WERI-Rb-1 (cell line): Measurements from ENCODE around the gene GAST.

ENCODE experiments used
- DNase-seq: peaks from one replicate; pipeline ENCODE4 v3.0.0-alpha.2; 2020
- H3K27ac ChIP-seq: fragments of 250-450 bp; sonication (Bioruptor Pico); 2 replicates; pipeline ENCODE4 v1.5.1; 2020; ENCODE audit warnings: mild to moderate bottlenecking, moderate library complexity
- H3K27me3 ChIP-seq: fragments of 250-450 bp; sonication (Bioruptor Pico); 2 replicates; pipeline ENCODE4 v1.5.1; 2021; ENCODE audit warnings: mild to moderate bottlenecking, low read depth, moderate library complexity; ENCODE audit not compliant: insufficient read depth, severe bottlenecking
- H3K36me3 ChIP-seq: fragments of 250-450 bp; sonication (Bioruptor Pico); 2 replicates; pipeline ENCODE4 v1.5.1; 2020; ENCODE audit warnings: mild to moderate bottlenecking, moderate library complexity
- H3K4me3 ChIP-seq: 2 replicates; pipeline ENCODE4 v1.5.1; 2011; ENCODE audit warnings: low read depth, mild to moderate bottlenecking, control low read depth, low read length
- H3K9me3 ChIP-seq: fragments of 250-450 bp; sonication (Bioruptor Pico); 2 replicates; pipeline ENCODE4 v1.5.1; 2021; ENCODE audit warnings: mild to moderate bottlenecking, moderate library complexity; ENCODE audit not compliant: severe bottlenecking
- TF ChIP-seq, protein P1 (sequence below): IDR thresholded peaks from 2 replicates; pipeline ENCODE4 v1.5.1; 2011; ENCODE audit warnings: low read depth, mild to moderate bottlenecking, control low read depth, inconsistent platforms, low read length

The GAST gene

DNA sequence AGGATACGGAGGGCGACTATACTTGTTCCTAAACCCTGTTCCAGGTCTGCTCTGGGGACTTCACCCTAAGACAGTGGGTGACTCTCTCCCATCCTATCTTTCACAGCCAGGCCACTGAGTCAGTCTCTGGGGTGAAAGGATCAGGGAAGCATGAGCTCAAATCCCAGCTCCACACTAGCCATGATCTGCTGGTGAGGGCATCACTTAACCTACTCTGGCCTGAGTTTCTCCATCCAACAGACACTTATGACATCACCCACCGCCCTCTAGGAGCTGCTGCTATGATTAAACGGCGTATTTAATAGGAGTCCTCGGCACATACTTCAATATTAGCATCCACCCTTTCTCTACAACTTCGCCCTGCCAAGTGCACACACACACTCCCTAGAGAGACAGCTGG is 10.1 kb downstream of the GAST start:
- DNase-seq, result no peak
- peaks cover 6% of the 10 kb centered on the region for H3K9me3 ChIP-seq
- no peak overlapping the region for H3K27ac ChIP-seq
- peaks cover 12% of the 10 kb centered on the region for H3K36me3 ChIP-seq
- TF ChIP-seq, protein P1, sequence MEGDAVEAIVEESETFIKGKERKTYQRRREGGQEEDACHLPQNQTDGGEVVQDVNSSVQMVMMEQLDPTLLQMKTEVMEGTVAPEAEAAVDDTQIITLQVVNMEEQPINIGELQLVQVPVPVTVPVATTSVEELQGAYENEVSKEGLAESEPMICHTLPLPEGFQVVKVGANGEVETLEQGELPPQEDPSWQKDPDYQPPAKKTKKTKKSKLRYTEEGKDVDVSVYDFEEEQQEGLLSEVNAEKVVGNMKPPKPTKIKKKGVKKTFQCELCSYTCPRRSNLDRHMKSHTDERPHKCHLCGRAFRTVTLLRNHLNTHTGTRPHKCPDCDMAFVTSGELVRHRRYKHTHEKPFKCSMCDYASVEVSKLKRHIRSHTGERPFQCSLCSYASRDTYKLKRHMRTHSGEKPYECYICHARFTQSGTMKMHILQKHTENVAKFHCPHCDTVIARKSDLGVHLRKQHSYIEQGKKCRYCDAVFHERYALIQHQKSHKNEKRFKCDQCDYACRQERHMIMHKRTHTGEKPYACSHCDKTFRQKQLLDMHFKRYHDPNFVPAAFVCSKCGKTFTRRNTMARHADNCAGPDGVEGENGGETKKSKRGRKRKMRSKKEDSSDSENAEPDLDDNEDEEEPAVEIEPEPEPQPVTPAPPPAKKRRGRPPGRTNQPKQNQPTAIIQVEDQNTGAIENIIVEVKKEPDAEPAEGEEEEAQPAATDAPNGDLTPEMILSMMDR, result no peak
- H3K4me3 ChIP-seq, result no peak overlapping the region
- H3K27me3 ChIP-seq, result no peaks in the 10 kb centered on the region

DNA sequence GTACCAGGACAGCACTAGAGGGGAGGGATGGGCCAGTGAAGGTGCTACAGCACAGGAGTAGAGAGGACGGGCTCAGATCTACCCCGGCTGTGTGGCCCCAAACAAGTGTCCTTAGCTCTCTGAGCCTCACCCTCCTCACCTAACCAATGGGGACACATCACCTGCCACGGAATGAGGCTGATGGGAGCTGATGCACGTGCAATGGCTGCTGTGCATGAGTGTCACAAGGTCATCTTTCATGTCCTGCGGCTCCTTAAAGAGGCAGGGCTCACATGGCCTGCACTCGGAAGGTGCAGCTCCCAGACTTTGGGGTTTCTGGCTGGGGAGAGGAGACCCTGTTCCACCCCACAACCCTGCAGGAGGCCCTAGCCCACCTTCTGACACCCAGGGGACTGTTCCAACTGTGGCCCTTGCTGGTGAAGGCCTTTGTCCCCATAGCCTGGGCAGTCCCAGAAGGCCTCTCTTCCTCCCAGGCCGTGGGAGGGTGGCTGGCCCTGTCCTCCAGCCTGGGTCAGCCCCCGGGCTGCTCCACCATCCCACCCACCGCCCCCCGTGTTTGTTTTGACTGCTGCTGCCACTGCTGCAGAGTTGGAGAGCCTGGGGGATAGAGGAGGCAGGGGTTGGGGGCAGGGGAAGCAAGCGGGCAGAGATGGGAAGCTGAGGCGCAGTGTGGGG is 11.8 kb downstream of the GAST start:
- DNase-seq, result no peak
- TF ChIP-seq, protein P1, result no peak
- Histone ChIP-seq H3K9me3 (peaks cover 6% of the 10 kb centered on the region), H3K4me3 (no peak overlapping the region), H3K27me3 (no peaks in the 10 kb centered on the region), H3K27ac (no peak overlapping the region), H3K36me3 (peaks cover 19% of the 10 kb centered on the region)

DNA sequence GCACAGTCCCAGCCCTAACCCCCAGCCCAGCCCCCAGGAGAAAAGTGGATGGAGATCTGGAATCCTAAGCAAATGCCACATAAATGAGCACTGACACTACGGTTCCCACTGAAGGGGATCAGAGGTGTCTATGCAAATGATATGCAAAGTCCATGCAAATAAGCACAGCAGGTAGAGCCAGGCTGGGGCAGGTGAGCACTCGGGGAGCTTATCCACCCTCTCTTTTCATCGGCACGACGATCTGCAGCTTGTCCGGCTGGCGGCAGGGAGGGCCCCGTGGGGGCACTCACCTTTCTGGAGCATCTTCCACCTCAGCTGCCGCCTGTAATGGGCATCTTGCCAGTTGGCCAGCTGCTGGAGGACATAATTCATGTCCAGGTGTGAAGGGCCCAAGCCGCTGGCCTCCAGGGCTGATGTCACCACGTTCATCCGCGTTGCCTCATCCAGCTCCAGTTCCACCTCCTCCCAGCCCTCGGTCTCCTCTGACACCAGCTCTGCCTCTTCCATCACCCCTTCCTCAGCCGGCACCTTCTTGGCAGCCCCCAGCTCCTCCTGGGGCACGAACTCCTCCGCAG is 12.4 kb downstream of the GAST start:
- Histone ChIP-seq H3K27ac (no peak overlapping the region), H3K27me3 (no peaks in the 10 kb centered on the region), H3K36me3 (peaks cover 19% of the 10 kb centered on the region), H3K4me3 (no peak overlapping the region), H3K9me3 (peaks cover 6% of the 10 kb centered on the region)
- no peak for DNase-seq
- TF ChIP-seq, protein P1, result no peak

DNA sequence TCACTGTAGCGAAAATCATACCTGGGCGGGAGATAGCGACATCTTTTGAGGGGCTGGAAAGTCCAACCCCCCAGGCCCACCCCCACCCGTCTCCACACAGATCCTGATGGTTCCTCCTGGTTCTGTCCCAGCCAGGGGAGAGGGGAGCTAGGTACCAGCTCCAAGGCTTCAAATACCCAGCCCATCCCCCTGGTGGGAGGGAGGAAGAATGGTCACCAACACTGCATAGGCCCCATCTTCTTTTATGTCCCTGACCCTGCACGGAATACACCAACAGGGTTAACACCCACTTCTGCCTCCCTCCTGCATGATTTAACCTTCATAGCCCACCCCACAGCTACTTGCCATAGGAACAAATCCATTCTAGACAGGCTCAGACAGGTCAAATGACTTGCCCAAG is 13.0 kb downstream of the GAST start:
- peak overlapping the region; percentile 67 for H3K27ac ChIP-seq

DNA sequence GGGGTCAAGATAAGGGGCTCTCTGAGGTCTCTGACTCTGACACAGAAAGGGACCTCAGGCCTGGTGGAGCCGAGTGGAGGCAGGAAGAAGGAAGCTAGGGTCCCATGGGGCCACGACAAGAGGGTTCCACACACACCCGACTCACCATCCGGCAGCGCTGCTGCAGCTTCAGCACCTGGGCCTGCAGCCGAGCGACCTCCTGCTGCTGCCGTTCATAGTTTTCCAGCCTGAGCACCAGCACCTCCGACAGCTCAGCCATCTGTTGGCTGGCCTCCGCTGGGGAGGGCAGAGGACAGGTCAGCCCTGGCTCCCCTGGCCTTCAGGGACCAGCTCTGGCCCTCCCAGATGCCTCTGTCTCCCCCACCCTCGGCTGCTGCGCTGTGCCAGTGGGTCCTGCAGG is 15.9 kb downstream of the GAST start:
- TF ChIP-seq, protein P1, result no peak
- DNase-seq, result peak; percentile 63
- no peaks in the 10 kb centered on the region for H3K9me3 ChIP-seq
- H3K4me3 ChIP-seq, result no peak overlapping the region
- peaks cover 1% of the 10 kb centered on the region for H3K27me3 ChIP-seq
- peak overlapping the region; percentile 67 for H3K27ac ChIP-seq
- H3K36me3 ChIP-seq, result peaks cover 19% of the 10 kb centered on the region

More for the DNA sequence above, 13.0 kb downstream of the GAST start:
- DNase-seq, result no peak
- Histone ChIP-seq H3K36me3 (peaks cover 19% of the 10 kb centered on the region), H3K27me3 (no peaks in the 10 kb centered on the region), H3K9me3 (peaks cover 4% of the 10 kb centered on the region), H3K4me3 (no peak overlapping the region)
- TF ChIP-seq, protein P1, result no peak
